NCI-H2171 (cell line): Measurements from ENCODE around the gene CDC42SE2.
"Not testable (repeated sequence)": the region's sequence is repeated elsewhere in the genome, so short reads cannot be mapped to it uniquely, and the experiment has no call there.

Experiments
- DNase-seq: peaks from one replicate; lab custom pipeline; 2025; lab: John Stamatoyannopoulos, UW

The CDC42SE2 gene

DNA sequence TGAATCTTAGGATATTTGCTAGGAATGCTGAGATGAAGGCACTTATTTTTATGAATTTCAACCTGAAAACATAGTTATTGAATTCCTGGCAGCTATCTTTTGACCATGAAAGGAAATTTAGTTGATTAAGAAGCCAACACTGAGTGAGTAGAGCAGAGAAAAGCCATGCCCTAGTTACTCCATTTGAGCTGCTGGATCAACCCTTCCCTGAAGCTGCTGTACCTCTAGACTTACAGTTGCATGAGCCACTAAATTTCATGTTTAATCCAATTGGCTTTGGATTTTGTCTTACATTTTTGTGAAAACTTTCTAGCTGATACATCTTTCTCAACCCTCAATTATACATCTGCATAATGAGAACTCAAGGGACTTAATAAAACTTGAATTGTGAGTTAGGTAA is 54.6 kb downstream of the CDC42SE2 start:
- no peak for DNase-seq

DNA sequence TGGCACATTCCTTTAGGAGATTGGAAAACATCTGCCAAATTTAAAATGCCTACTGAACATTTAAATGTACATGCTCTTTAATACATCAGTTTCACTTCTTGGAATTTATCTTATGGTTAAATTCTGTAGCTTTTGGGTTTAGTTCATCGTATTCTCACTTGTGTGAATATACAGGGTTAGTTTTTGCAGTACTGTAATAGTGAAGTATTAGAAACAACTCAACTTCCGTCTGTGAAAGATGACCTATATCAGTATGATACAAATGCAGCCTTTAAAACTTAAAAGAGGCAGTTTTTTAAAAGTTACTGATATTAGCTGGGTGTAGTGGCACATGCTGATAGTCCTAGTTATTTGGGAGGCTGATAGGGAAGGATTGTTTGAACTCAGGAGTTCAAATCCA is 57.2 kb downstream of the CDC42SE2 start:
- DNase-seq: no peak

DNA sequence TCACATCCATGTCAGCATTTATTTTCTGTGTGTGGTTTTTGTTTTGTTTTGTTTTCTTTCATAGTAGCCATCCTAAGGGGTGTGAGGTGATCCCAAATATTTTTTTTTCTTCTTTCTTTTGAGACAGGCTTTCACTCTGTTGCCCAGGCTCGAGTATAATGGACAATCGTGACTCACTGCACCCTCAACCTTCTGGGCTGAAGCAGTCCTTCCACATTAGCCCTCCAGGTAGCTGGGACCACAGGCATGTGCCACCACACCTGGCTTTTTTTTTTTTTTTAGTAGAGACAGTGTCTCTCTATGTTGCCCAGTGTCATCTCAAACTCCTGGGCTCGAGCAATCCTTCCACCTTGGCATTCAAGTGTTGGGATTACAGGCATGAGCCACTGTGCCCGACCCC is 59.1 kb downstream of the CDC42SE2 start:
- no peak for DNase-seq

DNA sequence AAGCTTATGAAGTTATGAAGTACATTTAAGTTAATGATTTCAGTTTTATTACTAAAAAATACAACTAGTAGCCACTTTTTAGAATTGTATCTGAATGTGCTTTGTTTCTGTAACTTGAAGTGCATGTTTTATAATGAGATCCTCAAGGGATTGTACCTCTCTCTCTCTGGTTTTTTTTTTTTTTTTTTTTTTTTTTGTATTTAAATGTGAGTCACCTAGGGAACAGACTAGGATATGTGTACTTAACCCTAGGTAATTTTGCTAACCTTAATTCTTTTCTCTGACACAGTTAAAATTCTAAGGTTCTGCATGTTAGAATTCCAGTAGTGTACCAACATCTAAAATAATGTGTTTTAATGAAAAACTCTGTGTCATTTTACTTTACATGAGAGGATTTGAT is 59.5 kb downstream of the CDC42SE2 start:
- DNase-seq: no peak

DNA sequence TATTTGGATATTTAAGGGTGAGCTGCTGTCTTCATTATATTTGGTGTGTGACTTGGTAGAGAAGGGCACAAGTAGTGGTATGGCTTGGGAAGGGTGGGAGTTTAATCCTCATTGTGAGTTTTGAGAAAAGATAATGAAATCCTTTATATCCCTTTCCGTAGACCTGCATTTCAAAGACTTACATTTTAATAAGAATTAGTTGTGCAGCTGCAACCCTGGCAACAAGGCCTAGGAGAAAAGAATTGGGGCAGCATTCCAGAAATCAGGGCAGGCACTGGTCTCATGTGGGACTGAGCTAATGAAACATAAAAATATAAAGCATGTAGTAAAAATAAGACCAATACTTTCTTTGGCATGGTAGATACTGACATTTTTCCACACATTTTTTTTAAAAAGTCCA is 60.5 kb downstream of the CDC42SE2 start:
- no peak for DNase-seq

DNA sequence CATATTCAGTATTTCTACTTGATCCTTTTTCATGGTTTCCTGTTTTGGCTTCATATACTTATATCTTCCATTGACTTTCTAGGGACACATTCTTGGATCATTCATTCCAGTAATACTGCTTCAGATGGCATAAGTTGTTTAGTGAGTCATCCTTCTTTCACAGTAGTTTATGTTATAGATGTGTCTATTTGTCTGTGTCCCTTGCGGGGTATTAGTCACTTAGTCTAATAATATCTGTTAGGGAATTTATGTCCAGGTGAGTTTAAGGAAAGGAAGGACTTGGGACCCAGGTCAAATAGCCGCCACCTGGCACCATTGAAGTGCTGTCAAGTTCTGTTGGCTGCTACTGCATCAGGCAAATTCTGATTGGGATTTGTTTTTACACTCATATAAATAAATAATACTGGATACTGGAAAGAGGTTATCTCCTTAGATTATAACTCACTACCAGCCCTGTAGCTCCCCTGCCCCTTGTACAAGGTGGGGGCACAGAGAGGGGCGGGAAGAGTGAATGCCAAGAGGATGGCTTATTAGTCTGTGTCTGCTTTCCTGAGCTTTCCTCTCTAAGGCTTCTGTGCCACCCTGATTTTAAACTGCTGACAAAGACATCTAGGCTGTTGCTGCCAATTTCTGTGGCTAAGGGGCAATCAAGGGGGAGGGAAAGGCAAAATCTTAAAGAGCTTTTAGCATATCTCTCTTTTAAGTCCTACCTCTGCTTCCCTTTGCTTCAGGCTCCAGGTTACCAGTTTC is 64.9 kb downstream of the CDC42SE2 start:
- no peak for DNase-seq

DNA sequence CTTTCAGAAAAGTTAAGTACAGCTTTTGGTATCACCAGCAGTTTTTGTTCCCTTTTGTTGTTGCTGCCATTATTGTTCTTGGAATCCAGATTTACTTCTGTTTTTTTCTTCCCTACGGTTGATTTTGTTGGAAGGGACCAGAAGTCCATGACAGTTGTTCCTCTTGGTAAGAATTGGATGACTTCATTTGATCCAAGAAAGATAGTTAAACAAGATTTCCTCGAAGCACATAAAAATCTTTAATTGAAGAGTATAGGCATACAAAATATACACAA is 65.4 kb downstream of the CDC42SE2 start:
- no peak for DNase-seq

GRCh38 chr5:131330031-131330430 is 66.2 kb downstream of the CDC42SE2 start:
- DNase-seq: no peak

- DNase-seq: not testable (repeated sequence)
Observed at GRCh38 chr5:131335756-131336155, 71.9 kb downstream of the CDC42SE2 start.

DNA sequence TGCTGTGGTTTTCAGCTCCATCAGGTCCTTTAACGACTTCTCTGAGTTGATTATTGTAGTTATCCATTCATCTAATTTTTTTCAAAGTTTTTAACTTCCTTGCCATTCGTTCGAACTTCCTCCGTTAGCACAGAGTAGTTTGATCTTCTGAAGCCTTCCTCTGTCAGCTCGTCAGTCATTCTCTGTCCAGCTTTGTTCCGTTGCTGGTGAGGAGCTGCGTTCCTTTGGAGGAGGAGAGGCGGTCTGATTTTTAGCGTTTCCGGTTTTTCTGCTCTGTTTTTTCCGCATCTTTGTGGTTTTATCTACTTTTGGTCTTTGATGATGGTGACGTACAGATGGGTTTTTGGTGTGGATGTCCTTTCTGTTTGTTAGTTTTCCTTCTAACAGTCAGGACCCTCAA is 72.9 kb downstream of the CDC42SE2 start:
- DNase-seq: not testable (repeated sequence)

- not testable (repeated sequence) for DNase-seq
Observed at GRCh38 chr5:131337240-131338050, 73.6 kb downstream of the CDC42SE2 start.

GRCh38 chr5:131338051-131338453 is 74.2 kb downstream of the CDC42SE2 start:
- no peak for DNase-seq

- not testable (repeated sequence) for DNase-seq
Observed at GRCh38 chr5:131344288-131344687, 80.4 kb downstream of the CDC42SE2 start.

DNA sequence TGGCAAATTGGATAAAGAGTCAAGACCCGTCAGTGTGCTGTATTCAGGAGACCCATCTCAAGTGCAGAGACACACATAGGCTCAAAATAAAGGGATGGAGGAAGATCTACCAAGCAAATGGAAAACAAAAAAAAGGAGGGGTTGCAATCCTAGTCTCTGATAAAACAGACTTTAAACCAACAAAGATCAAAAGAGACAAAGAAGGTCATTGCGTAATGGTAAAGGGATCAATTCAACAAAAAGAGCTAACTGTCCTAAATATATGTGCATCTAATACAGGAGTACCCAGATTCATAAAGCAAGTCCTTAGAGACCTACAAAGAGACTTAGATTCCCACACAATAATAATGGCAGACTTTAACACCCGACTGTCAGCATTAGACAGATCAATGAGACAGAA is 82.4 kb downstream of the CDC42SE2 start:
- DNase-seq: not testable (repeated sequence)

GRCh38 chr5:131353991-131354390 is 90.1 kb downstream of the CDC42SE2 start:
- no peak for DNase-seq

- DNase-seq: no peak
Observed at GRCh38 chr5:131355971-131356528, 92.2 kb downstream of the CDC42SE2 start.

DNA sequence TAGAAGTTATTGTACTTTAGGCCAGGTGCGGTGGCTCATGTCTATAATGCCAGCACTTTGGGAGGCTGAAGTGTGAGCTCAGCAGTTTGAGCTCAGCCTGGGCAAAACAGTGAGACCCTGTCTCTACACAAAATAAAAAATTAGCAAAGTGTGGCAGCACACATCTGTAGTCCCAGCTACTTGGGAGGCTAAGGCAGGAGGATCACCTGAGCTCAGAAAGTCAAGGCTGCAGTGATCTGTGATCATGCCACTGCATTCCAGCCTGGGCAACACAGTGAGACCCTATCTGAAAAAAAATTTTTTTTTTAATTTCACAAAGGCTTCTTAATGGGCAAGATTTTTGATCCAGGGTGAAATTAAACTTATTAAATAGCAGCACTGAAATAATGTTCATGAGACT is 92.8 kb downstream of the CDC42SE2 start:
- DNase-seq: no peak

- DNase-seq: no peak
Observed at GRCh38 chr5:131357739-131358561, 94.1 kb downstream of the CDC42SE2 start.

GRCh38 chr5:131361677-131362315 is 97.9 kb downstream of the CDC42SE2 start:
- no peak for DNase-seq

- DNase-seq: no peak
Observed at GRCh38 chr5:131363811-131364506, 100.1 kb downstream of the CDC42SE2 start.

- no peak for DNase-seq
Observed at GRCh38 chr5:131364507-131365050, 100.7 kb downstream of the CDC42SE2 start.
